ENCODE results near the gene SEC23A.

- TF ChIP-seq CTCF (IDR thresholded peaks at IDR 0.05) (no peak), POLR2A (IDR thresholded peaks at IDR 0.05) (no peak)
Observed at GRCh38 chr14:39090548-39091111, 12.4 kb downstream of the SEC23A start.

All from breast epithelium (tissue), 3 donors.